Gastroesophageal sphincter (tissue), 3 donors: Measurements from ENCODE around the gene TMEM244.

Experiments used
- POLR2A ChIP-seq, 2 donors: fragments of 450-650 bp; IDR thresholded peaks; one replicate each; pipeline ENCODE4 v1.6.1; 2017; ENCODE audit warnings: antibody characterized with exemption in 2 of 2, mild to moderate bottlenecking in 2 of 2, moderate library complexity in 1 of 2
- TF ChIP-seq, protein P1 (sequence below), 4 experiments: fragments of 200-600 bp in 2 of 4; fragments of 450-650 bp in 2 of 4; sonication (generic) in 1 of 4; IDR thresholded peaks; one replicate each; pipeline ENCODE4 v1.5.1; 2017 to 2019; ENCODE audit warnings: antibody characterized with exemption in 4 of 4, mild to moderate bottlenecking in 2 of 4, moderate library complexity in 2 of 4

DNA sequence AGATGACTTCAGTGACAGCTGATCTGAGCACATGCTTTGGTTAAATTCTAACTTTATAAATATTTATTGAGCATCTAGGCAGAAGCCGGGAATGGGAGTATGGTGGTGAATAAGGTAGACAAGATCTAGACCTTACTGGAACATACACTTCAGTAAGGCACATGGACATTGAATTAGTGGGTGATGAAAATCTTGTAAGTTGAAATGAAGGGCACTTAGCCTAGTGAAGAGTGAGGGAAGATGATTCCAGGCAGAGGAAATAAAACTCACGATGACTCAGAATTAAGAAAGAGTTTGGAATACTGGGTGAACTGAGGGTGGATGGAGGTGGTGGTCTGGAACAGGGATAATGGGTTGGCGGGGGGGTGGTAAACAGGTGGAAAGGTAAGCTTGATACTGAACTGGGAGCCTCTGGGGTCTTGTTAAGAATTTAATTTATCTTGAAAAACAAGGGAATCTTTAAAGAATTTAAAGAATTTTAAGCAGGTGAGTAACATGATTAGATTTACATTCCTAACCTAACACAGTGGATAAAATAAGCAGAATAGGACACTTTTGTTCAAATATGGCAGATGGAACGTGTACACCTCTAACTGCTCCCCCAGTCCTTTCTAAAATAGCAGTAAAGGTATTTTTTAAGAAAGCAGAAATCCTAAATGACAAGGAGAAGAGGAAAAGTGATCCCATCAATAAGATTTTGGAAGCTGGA is 75.9 kb downstream of the TMEM244 start:
- TF ChIP-seq, protein P1, sequence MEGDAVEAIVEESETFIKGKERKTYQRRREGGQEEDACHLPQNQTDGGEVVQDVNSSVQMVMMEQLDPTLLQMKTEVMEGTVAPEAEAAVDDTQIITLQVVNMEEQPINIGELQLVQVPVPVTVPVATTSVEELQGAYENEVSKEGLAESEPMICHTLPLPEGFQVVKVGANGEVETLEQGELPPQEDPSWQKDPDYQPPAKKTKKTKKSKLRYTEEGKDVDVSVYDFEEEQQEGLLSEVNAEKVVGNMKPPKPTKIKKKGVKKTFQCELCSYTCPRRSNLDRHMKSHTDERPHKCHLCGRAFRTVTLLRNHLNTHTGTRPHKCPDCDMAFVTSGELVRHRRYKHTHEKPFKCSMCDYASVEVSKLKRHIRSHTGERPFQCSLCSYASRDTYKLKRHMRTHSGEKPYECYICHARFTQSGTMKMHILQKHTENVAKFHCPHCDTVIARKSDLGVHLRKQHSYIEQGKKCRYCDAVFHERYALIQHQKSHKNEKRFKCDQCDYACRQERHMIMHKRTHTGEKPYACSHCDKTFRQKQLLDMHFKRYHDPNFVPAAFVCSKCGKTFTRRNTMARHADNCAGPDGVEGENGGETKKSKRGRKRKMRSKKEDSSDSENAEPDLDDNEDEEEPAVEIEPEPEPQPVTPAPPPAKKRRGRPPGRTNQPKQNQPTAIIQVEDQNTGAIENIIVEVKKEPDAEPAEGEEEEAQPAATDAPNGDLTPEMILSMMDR (IDR thresholded peaks at IDR 0.05) = no peak
- no peak for TF ChIP-seq POLR2A (IDR thresholded peaks at IDR 0.05)
